HepG2 (cell line): ENCODE results near the gene GPRASP3. TPM values are rescaled to one million over a fixed set of nuclear protein-coding genes. Genes with fewer than 3 reads are reported as not detected.

Experiments
- ATAC-seq: fragments of 200-7000 bp; cut with Tn5 transposase; 3 replicates; pipeline ENCODE4 v1.9.1; 2020; ENCODE audit warnings: mild to moderate bottlenecking, moderate library complexity
- BruUV-seq: library from RNA; stranded (reverse); fragments of 400-500 nt; replicated peaks from 2 replicates; lab custom pipeline; 2021; lab: Mats Ljungman, UMichigan
- CTCF ChIA-PET: fragments of 300-600 bp; formaldehyde crosslinking; extraction: SDS; loops from one replicate; lab custom pipeline; 2021; ENCODE audit warnings: low total read pairs, inconsistent platforms, low intra/inter-chr PET ratio; lab: Yijun Ruan, JAX
- POLR2A ChIA-PET: fragments of 350-600 bp; sonication (Branson Sonifier 250); formaldehyde crosslinking; loops from one replicate; lab custom pipeline; 2020; ENCODE audit warnings: antibody characterized with exemption, inconsistent platforms; lab: Yijun Ruan, JAX
- DNase-seq: peaks from one replicate; pipeline ENCODE4 v3.0.0-alpha.2; 2015; ENCODE audit warnings: low spot score
- FAIRE-seq: peaks from 3 replicates; lab custom pipeline; 2011; peaks lifted over from hg19 to GRCh38; lab: Jason Lieb, UNC
- H2AFZ ChIP-seq: one replicate; pipeline ENCODE4 v1.6.1; 2011; ENCODE audit warnings: low read length, inconsistent platforms
- H3K27ac ChIP-seq: fragments of 300-600 bp; 3 replicates; pipeline ENCODE4 v1.8.0; 2011; ENCODE audit warnings: mixed run types, mild to moderate bottlenecking, mixed read lengths, low read length, inconsistent platforms; ENCODE audit not compliant: insufficient read depth; ENCODE audit errors: extremely low read length
- H3K27me3 ChIP-seq, 2 experiments: fragments of 200-600 bp in 1 of 2; 2 replicates in 1 of 2; 3 replicates in 1 of 2; pipeline versions ENCODE4 v1.6.0 to v1.8.0; 2011; ENCODE audit warnings: low read length in 2 of 2, mild to moderate bottlenecking in 2 of 2, moderate library complexity in 2 of 2, inconsistent platforms in 1 of 2; ENCODE audit not compliant: insufficient read depth in 2 of 2, control insufficient read depth in 1 of 2
- H3K36me3 ChIP-seq, 2 experiments: fragments of 200-600 bp in 1 of 2; replicated peaks in 1 of 2; 2 replicates in 1 of 2; 3 replicates in 1 of 2; pipeline versions ENCODE4 v1.5.1 to v1.8.0; 2011; ENCODE audit warnings: low read length in 2 of 2, inconsistent platforms in 1 of 2; ENCODE audit not compliant: insufficient read depth in 2 of 2, control insufficient read depth in 1 of 2
- H3K4me1 ChIP-seq: 2 replicates; pipeline ENCODE4 v1.5.1; 2012; ENCODE audit warnings: low read length, inconsistent platforms; ENCODE audit not compliant: insufficient read depth
- H3K4me2 ChIP-seq: 2 replicates; pipeline ENCODE4 v1.6.0; 2011; ENCODE audit warnings: low read depth, low read length, inconsistent platforms
- H3K4me3 ChIP-seq, 3 experiments: fragments of 200-600 bp in 1 of 3; sonication (generic), shearing (Covaris generic) in 1 of 3; replicated peaks in 1 of 3; 2 replicates each; pipeline ENCODE4 v1.5.1; 2011 to 2016; ENCODE audit warnings: low read length in 3 of 3, inconsistent platforms in 2 of 3, low read depth in 2 of 3, mild to moderate bottlenecking in 2 of 3, control low read depth in 1 of 3, mixed read lengths in 1 of 3; ENCODE audit not compliant: insufficient read depth in 1 of 3
- H3K79me2 ChIP-seq: one replicate; pipeline ENCODE4 v1.6.1; 2011; ENCODE audit warnings: low read length, inconsistent platforms; ENCODE audit not compliant: insufficient read depth
- H3K9ac ChIP-seq: 2 replicates; pipeline ENCODE4 v1.6.0; 2011; ENCODE audit warnings: mild to moderate bottlenecking, low read depth, low read length, inconsistent platforms; ENCODE audit not compliant: insufficient read depth
- H3K9me3 ChIP-seq: 2 replicates; pipeline ENCODE4 v1.5.1; 2012; ENCODE audit warnings: mild to moderate bottlenecking, low read length
- H4K20me1 ChIP-seq: 2 replicates; pipeline ENCODE4 v1.6.0; 2011; ENCODE audit warnings: inconsistent platforms, mild to moderate bottlenecking, low read length, moderate library complexity; ENCODE audit not compliant: insufficient read depth
- ARID2 ChIP-seq: sonication (generic); formaldehyde crosslinking; IDR thresholded peaks from 2 replicates; pipeline ENCODE4 v1.8.1; 2022; ENCODE audit warnings: mild to moderate bottlenecking, missing genetic modification reagents, borderline replicate concordance
- BORCS8-MEF2B ChIP-seq: sonication (generic); formaldehyde crosslinking; IDR thresholded peaks from 2 replicates; pipeline ENCODE4 v1.8.0; 2022; ENCODE audit warnings: mild to moderate bottlenecking, missing genetic modification reagents
- MAZ ChIP-seq, 2 experiments: sonication (generic) in 1 of 2; formaldehyde crosslinking in 1 of 2; IDR thresholded peaks; 2 replicates each; pipeline versions ENCODE4 v1.5.0 to v1.6.1; 2012 to 2020; ENCODE audit warnings: low read depth in 2 of 2, mild to moderate bottlenecking in 2 of 2, borderline replicate concordance in 1 of 2, improper control_type of control experiment in 1 of 2, low read length in 1 of 2, missing genetic modification reagents in 1 of 2, moderate library complexity in 1 of 2
- REXO4 ChIP-seq: sonication (generic); formaldehyde crosslinking; IDR thresholded peaks from 2 replicates; pipeline ENCODE4 v1.8.0; 2022; ENCODE audit warnings: missing genetic modification reagents, mild to moderate bottlenecking, borderline replicate concordance
- RXRA ChIP-seq: sonication (generic); formaldehyde crosslinking; IDR thresholded peaks from 2 replicates; pipeline ENCODE4 v1.5.1; 2020; ENCODE audit warnings: missing genetic modification reagents
- ZBTB8A ChIP-seq: sonication (generic); formaldehyde crosslinking; IDR thresholded peaks from 2 replicates; pipeline ENCODE4 v1.4.0; 2020; ENCODE audit warnings: mild to moderate bottlenecking, low read depth, missing genetic modification reagents, borderline replicate concordance
- ZC3H4 ChIP-seq: sonication (generic); formaldehyde crosslinking; IDR thresholded peaks from 2 replicates; pipeline ENCODE4 v1.4.0; 2020; ENCODE audit warnings: missing genetic modification reagents, borderline replicate concordance
- ZFP1 ChIP-seq: IDR thresholded peaks from 2 replicates; pipeline ENCODE4 v1.6.1; 2016
- ZNF720 ChIP-seq: sonication (generic); formaldehyde crosslinking; IDR thresholded peaks from 2 replicates; pipeline ENCODE4 v1.4.0; 2020; ENCODE audit warnings: missing genetic modification reagents
- ZNF724P ChIP-seq: sonication (generic); formaldehyde crosslinking; IDR thresholded peaks from 2 replicates; pipeline ENCODE4 v1.8.0; 2022; ENCODE audit warnings: missing genetic modification reagents, borderline replicate concordance
- ZSCAN25 ChIP-seq: sonication (generic); formaldehyde crosslinking; IDR thresholded peaks from 2 replicates; pipeline ENCODE4 v1.8.0; 2022; ENCODE audit warnings: mild to moderate bottlenecking, missing genetic modification reagents
- WGBS: methylation state at CpG from one replicate; pipeline ENCODE4 v1.1.6; 2017; ENCODE audit warnings: low lambda C conversion rate; 5-methylcytosine and 5-hydroxymethylcytosine counted together
- in situ Hi-C: cut with HindIII; loops from 2 replicates; pipeline ENCODE4 v1.10.0; 2017; ENCODE audit warnings: low pct_unique_long_range_greater_than_20kb; ENCODE audit not compliant: extremely low pct_ligation_motif_present
- intact Hi-C: fragments of 100-400 bp; cut with micrococcal nuclease; formaldehyde crosslinking; loops from one replicate; pipeline ENCODE4 v1.10.0; 2022; ENCODE audit not compliant: unreplicated experiment
- polyA plus RNA-seq, 8 experiments: library from polyadenylated mRNA; depleted of rRNA in 3 of 8; stranded (reverse) in 7 of 8; unstranded in 1 of 8; fragments of >200 nt; fragmentation: Illumina TruSeq in 4 of 8; extraction: Trizol in 4 of 8; gene quantifications; 2 replicates each; pipeline versions ENCODE4 v1.2.1 to v1.2.3, GENCODE V29; 2011 to 2016; ENCODE audit warnings: low read depth in 4 of 8, missing spikeins in 1 of 8, mixed read lengths in 1 of 8; ENCODE audit not compliant: insufficient read depth in 1 of 8
- total RNA-seq, 5 experiments: library from RNA; depleted of rRNA; stranded (reverse); fragments of >200 nt; fragmentation: Illumina TruSeq; extraction: Trizol; gene quantifications; 2 replicates each; pipeline ENCODE4 v1.2.3, GENCODE V29; 2016; ENCODE audit warnings: low read depth in 1 of 5
- TF ChIP-seq, protein P1 (sequence below): IDR thresholded peaks from 2 replicates; pipeline ENCODE4 v1.6.1; 2016; ENCODE audit warnings: missing compliant biosample characterization, missing genetic modification reagents, borderline replicate concordance
- TF ChIP-seq, protein P2 (sequence below): sonication (generic); formaldehyde crosslinking; IDR thresholded peaks from 2 replicates; pipeline ENCODE4 v1.5.0; 2020; ENCODE audit warnings: missing genetic modification reagents
- TF ChIP-seq, protein P3 (sequence below): sonication (generic); formaldehyde crosslinking; IDR thresholded peaks from 2 replicates; pipeline ENCODE4 v1.8.0; 2023; ENCODE audit warnings: mild to moderate bottlenecking, missing genetic modification reagents

GPRASP3 gene
- total and polyA plus RNA-seq, 2 of the 13 experiments (the other 11 are each of a cell fraction or from before 2014, with no cell fraction given), result 0.67 to 1.4 TPM

DNA sequence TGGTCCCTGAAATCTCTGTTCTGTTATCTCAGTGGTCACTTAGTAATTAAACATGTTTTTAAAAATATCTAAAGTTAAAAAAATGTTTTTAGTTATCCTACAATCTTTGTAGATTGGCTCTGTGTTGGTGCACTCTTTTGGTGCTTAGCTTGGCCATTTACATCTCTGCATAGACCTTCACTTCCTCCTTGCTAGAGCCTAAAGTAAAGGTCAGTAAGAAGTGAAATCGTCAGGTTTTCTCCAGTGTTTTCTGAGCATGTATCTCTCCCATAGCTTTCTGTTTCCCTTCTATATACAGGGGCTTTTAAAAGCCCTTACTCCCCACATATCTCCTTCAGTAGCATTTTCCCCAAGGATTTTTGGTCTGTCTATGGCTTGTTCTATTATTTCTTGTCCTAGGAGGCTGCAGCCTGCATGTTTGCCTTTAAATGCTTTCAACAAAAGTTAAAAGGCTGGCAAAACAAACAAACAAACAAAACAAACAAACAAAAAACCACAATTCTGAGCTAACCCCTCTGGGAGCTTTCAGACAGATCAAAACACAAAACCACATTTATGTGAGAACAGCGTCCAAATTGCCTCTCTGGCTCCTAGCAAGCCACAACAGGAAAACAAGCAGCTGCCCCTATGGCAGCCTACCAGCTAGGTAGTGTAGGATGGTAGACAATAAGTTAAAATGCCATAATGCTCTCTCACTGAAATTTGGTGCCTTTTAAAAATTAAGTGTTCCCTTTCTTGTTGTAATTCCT lies 35.6 kb upstream of the GPRASP3 start:
- Histone ChIP-seq H3K27me3 (no peaks in the 10 kb centered on the region), H3K36me3 (no peaks in the 10 kb centered on the region), H3K79me2 (no peaks in the 10 kb centered on the region), H3K4me2 (no peak overlapping the region), H3K9me3 (peaks cover 5% of the 10 kb centered on the region), H3K27ac (no peak overlapping the region), H3K9ac (no peak overlapping the region), H4K20me1 (no peaks in the 10 kb centered on the region), H3K4me1 (no peaks in the 10 kb centered on the region), H2AFZ (no peak overlapping the region), H3K4me3 (no peak overlapping the region)
- FAIRE-seq (no peak), DNase-seq (no peak), ATAC-seq (no peak)
- BruUV-seq, result no TSS peak
- TF ChIP-seq, protein P1, sequence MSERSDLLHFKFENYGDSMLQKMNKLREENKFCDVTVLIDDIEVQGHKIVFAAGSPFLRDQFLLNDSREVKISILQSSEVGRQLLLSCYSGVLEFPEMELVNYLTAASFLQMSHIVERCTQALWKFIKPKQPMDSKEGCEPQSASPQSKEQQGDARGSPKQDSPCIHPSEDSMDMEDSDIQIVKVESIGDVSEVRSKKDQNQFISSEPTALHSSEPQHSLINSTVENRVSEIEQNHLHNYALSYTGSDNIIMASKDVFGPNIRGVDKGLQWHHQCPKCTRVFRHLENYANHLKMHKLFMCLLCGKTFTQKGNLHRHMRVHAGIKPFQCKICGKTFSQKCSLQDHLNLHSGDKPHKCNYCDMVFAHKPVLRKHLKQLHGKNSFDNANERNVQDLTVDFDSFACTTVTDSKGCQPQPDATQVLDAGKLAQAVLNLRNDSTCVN (CRISPR knock-in tag), result no peak
- TF ChIP-seq ZSCAN25 (CRISPR knock-in tag) (no peak), REXO4 (CRISPR knock-in tag) (no peak), ZBTB8A (no peak), MAZ (IDR thresholded peaks at IDR 0.05; ENCODE audit: borderline replicate concordance, low read depth, low read length) (no peak), MAZ (CRISPR knock-in tag; IDR thresholded peaks at IDR 0.05; ENCODE audit: low read depth) (no peak), ZFP1 (no peak), ARID2 (CRISPR knock-in tag) (no peak), ZNF724P (CRISPR knock-in tag) (no peak), BORCS8-MEF2B (no peak), RXRA (no peak), ZC3H4 (CRISPR knock-in tag) (no peak), ZNF720 (CRISPR knock-in tag) (no peak)
- TF ChIP-seq, protein P2, sequence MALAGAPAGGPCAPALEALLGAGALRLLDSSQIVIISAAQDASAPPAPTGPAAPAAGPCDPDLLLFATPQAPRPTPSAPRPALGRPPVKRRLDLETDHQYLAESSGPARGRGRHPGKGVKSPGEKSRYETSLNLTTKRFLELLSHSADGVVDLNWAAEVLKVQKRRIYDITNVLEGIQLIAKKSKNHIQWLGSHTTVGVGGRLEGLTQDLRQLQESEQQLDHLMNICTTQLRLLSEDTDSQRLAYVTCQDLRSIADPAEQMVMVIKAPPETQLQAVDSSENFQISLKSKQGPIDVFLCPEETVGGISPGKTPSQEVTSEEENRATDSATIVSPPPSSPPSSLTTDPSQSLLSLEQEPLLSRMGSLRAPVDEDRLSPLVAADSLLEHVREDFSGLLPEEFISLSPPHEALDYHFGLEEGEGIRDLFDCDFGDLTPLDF (CRISPR knock-in tag), result no peak
- TF ChIP-seq, protein P3, sequence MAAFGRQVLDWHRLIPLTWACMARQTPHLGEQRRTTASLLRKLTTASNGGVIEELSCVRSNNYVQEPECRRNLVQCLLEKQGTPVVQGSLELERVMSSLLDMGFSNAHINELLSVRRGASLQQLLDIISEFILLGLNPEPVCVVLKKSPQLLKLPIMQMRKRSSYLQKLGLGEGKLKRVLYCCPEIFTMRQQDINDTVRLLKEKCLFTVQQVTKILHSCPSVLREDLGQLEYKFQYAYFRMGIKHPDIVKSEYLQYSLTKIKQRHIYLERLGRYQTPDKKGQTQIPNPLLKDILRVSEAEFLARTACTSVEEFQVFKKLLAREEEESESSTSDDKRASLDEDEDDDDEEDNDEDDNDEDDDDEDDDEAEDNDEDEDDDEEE (CRISPR knock-in tag), result no peak
- ChIA-PET CTCF (no interaction called here), POLR2A (no interaction called here)
- 96% methylated on average over 2 of the region's 2 CpGs for WGBS
- intact Hi-C loops (no loop called here), in situ Hi-C loops (no loop called here)
